GM19438 (cell line): ENCODE data around the gene LDLRAD3.

Experiments used
- ATAC-seq: cut with Tn5 transposase; IDR thresholded peaks from one replicate; pipeline ENCODE4 v1.9.1; 2021; ENCODE audit warnings: low read depth; ENCODE audit not compliant: unreplicated experiment

Gene LDLRAD3

DNA sequence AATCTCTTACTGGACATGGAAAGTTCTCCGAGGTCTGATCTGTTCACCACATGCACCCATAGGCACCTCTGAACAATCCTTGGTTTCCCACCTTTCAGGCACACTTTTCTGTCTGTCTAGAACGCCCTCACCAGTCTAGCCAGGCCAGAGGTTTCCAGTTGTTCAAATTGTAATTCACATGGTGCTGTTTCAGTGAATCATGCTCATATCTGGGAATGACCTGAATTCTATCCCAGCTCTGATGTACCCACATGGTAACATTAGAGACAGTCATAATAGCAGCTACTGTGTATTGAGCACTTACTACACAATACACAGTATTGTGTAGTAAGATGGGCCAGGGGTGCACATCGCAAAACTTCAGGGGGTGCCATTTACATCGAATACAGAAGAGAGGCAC lies 207.1 kb downstream of the LDLRAD3 start:
- ATAC-seq, result no peak

DNA sequence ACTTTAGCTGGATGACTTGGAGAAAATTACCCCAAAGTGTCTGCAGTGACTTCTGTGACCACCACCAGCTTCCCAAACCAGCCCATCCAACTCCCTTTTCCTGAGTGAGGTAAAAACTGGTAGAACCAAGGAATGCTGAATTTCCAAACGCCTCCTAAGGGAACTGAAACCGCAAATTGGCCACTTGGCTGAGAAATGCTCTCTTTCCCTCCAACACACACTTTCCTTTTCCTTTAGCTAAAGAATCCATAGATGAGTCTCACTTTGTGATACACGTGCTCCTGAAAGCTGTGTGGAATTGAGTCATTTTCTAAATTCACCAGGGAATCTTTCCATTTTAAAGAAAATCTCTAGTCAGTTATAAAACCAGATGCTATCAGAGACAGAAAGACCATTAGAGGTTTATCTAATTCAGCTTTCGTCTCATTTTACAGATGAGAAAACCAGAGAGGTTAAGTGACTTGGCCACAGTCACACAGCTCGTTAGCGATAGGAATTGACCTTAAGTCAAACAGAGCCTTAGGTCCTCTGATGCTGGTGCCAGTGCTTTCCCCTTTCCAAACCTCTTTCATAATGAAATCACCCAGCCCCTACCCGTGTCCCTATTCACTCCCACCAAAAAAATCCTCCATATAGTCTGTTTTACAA lies 208.2 kb downstream of the LDLRAD3 start:
- ATAC-seq, result no peak

DNA sequence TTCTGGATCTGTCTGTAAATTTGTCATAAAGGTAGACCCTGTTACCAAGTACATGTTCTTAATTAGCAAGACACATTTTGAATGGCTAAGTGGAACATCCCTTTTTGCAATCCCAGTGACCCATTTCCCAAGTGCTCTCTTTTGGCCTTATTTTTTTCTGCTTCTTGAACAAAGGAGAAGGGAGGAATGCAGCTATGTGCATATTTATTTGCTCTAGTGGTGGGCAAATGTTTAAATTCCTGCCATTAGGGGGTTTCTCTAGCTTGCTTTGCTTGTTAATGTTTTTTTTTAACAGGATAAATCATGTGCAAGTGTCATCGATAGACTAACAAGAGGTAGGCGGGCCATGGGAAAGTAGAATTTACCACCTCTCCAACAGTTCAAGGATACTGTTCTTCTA lies 209.7 kb downstream of the LDLRAD3 start:
- ATAC-seq, result no peak

DNA sequence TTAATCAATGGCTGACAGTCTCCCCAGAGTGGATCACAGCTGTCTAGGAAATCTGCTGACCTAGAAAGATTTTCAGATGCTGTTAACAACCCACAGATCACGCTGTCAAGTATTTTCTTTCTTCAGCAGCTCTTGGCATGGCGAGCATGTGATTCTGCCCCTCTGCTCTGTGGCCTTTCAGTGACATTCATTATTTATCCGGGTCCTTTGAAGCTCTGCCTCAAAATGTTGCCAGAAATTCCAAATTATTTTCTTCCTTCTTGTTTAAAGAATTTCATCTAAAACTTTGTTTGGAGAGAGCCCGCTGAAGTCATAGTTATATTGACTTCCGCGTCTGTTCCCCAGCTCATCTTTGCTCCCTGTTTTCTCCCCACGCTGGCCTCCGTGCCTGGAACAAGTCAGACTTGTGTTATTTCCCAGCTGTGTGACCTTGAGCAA lies 211.3 kb downstream of the LDLRAD3 start:
- ATAC-seq, result no peak

DNA sequence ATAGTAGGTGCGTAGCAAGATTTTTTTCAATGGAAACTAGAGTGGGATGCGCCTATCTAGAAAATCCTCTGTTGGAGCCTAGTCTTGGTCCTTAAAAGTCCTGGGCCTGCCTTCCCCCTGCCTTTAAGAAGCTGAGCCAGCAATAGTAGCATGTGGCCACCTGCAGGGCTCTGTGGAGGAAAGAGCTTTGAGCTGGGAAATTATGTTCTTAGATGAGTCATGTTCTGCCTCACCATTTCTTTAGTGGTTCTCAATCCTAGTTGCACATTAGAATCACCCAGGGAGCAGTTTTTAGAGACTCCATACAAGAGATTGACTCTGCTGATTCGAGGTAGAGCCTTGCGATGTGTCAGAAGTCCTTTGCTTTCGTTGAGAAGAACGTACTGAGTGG lies 211.9 kb downstream of the LDLRAD3 start:
- ATAC-seq, result no peak

DNA sequence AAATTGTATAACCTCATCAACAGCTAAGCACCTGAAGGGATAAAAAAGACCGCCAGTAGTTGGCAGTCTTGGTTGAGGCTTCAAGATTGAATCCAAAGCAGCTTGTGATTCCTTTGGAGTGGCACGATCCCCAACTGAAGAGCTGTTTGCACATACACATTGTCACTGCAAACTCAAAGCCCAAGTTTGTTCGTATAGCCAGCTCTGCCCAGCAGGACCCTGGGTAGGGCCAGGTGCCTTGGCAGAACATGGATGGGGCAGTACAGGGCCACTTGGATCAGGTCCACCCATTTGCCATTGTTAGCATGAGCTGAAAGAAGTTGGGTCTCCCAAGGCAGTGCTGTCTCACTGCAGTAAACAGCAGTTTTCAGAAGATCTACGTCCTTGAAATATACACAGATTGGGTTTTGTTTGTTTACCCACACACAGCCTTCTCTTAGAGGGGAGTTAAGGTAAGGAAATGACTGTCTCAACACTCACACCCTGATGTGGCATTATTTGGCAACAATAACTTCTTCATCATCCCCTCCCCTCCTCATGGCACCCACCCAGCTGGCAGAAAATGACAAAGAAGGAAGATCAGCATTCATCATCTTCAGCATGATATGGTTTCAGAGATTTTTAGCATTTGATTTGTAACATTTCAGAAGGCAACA lies 212.4 kb downstream of the LDLRAD3 start:
- ATAC-seq, result no peak

DNA sequence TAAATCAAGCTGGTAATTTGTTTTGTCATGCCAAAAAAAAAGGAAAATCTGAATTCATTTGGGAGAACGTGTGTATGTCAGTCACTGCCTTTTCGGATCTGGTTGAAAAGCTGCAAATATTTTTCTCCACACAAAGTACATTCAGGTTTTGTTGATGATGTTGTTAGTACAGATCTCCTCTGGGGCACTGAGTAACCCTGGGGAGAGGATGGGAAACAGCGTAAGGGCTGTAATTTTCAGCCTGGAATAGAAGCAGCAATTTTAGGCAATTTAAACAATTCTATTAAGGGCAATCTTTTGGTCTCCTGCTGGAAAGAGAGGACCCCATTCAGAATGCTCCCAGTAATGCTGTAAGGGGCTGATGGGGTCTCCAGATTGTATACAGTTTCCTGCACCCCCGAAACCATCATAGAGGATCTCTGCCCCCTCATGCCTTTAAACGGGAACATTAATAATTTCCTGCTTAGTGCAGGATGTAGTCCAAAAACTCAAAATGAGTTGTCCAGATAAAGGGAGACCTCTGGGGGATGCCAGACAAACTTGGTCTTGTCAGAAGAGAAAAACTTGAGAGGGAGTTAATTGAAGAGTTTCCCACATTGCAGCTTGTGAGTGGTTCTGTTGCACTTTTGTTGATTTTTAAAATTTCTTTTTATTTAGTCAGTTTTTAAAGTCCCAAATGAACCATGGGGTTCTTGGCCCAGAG lies 213.1 kb downstream of the LDLRAD3 start:
- ATAC-seq, result no peak

DNA sequence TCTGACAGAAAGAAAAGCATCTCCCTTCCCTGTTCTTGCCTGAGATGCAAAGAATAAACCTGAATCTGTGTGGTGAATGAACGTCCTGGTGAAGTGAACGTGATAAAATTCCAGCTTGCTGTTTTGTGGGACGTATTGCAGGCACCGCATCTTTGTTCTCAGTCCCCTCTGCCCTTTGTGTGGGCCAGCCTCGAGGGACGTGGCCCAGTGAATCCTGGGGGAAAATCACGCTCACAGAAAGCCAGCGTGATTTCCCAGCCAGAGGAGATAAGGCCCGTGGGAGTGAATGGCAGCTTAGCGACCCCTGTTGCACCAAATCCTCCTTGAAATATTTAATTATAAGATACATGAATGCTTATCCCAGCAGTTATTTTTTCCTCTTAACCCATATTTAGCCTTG lies 216.2 kb downstream of the LDLRAD3 start:
- ATAC-seq, result no peak

DNA sequence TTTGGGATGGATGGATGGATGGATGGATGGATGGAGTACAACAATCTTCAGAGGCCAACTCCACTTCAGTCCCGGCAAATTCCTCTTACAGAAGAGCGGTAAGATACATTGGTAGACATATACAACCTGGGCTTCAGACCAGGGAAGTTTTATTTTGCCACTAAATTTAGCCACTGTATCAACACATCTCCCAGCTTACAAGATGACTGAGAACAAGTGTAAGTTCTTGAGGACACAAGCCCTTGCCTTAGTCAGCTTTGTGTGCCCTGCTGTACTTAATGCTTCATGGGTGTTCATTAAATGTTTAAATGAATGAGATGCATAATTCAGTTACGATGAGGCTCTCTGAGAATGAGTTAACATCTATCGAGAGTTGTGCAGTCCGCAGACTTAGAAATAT lies 217.7 kb downstream of the LDLRAD3 start:
- no peak for ATAC-seq

DNA sequence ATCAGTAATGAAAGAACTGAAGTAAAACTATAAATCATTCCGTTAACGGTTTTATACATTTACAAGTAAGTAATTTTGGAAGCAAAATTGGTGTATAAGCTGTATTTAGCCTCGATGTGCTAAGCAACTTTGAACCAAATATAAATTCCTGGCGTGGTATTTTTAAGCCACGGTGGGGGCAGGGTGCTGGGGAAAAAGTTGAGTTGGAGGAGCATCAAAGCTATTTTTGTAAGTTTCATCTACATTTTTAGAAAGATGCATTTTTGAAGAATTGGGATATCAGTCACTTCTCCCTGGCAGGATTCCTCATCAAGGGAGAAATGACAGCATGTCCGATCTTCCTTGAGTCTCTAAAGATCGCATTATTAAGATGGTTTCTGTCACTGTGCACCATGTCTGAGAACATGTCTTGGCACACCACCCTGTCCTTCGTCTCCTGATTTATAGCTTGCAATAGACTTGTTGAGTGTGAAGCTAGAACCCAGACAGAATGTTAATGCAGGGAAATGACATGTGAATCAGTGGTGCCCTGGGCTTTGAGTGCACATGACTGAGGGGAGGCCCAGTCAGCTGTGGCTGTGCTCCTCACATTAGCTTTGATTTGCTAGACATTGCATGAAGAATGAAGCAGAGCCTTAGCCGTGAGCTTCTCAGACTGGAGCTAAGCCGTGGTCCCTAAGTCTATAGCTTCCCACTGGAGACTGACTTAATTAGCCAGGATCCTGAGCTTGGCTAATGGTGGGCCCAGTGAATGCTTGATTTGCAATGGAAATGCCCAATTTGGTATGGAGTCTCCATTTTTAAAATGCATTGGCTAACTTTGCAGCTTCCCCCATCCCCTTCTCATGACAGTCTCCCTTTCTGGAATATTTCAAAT lies 218.4 kb downstream of the LDLRAD3 start:
- ATAC-seq, result no peak

DNA sequence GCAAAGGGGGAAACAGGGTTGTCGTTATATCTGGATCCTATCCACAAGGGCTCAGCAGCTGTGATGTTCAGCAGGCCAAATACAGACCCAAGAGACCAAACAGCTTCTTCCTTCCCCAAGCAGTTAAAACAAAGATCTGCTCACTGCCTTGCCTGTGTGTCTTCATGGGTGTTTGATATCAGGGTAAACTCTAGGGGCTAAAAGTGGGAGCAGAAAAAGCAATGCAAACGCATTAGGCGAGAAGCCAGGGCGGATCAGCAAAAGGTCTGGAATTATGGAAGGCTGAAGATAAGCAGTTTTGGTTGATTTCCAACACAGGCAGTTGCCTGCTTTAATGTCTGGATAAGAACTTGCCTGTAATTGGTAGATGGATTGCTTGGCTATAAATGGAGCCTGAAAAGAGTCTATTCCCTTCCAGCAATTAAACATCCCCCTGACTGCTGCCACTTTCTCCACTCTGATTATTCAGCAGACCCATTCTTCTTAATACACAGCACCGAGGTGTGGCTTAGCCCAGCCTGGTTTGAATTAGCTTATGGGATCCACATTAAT lies 219.1 kb downstream of the LDLRAD3 start:
- no peak for ATAC-seq

DNA sequence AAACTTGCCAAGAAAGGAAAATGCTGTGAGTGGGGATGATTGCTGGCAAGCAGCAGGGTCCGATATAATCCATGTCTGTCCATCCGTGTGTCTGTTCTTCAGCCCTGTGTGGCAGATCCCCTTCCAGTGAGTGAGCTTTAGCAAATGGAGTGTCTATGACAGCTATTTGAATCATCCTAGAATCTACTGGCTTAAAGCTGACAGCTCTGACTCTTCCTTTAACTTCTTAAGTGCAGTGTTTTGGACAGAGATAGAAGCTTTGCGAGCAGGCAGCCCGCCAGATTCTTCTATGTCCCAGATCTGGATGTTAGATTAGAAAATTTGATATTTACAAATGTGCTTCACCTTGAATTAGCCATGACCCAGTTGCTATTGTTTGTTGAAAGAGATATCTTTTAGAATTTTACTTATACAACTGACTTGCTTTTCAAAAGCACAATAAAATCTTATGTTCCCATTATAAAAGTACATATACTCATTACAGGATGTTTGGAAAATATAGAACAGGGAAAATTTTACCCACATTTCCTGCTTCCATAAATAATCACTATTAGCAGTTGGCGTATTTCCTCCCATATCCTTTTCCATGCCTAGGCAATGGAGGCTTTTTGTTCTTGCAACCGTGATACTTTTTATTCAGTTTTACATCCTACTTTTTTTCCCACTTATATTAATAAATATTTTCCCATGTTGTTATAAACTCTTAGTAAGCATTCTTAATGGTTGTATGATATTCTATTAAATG lies 220.8 kb downstream of the LDLRAD3 start:
- no peak for ATAC-seq

DNA sequence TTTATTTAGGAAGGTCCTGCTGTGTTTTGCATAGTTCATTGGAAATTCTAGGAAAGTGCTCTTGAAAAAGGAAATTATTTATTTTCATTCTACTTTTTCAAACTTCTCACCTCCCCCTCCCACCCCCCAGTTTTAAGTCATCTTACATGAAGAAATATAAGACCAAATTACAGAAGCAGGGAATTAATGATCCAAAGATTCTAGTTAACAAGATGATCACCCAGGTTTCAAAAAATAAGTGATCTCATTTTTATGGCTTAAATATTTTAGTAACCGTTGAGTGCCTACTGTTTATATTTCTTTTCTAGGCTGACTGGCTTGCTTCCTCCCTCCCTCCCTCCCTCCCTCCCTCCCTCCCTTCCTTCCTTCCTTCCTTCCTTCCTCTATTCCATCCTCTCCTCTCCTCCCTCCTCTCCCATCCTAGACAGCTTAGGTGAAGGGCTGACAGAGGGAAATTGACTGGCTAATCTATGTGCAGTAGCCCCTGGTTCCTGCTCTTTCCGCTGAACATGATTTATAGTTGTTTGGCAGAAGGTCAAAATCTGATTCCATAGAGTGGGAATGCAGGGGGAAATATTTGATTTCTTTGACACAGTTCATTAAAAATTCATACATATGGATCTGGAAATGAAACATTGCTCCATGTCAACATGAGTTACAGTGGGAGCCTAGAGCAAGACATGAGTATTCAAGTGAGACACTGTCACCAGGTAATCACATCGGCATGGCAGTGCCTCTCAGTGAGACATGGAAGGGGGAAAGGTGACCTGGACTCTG lies 221.9 kb downstream of the LDLRAD3 start:
- ATAC-seq, result no peak

DNA sequence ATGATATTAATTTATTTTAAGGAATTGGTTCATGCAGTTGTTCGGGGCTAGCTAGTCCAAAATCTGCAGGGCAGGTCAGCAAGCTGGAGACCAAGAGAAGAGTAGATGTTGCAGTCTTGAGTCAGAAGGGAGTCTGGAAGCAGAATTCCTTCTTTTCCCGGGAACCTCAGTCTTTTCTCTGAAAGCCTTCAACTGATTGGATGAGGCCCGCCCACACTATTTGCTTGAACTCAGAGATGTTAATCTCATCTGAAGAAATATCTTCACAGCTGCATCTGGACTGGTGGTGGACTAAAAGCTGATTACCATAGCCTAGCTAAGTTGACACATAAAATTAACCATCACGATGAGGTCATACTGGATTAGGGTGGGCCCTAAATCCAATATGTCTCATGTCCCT lies 223.2 kb downstream of the LDLRAD3 start:
- no peak for ATAC-seq

DNA sequence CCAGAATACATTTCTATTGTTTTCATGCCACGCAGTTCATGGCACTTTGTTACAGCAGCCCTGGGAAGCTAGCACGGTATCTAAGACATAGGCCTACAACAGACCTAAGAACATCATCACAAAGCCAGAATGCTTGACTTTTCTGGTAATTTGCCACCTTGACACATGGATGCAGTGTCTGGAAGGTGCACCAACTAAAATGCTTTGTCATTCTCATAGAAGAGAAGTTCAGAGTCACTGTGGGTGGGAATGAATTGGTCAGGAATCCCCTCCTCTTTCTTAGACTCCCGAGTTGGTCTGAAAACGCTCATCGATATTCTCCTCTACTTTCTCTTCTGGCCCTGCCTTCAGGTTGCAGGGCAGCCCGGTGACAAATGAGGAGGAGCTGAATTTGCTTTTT lies 223.9 kb downstream of the LDLRAD3 start:
- ATAC-seq, result no peak

DNA sequence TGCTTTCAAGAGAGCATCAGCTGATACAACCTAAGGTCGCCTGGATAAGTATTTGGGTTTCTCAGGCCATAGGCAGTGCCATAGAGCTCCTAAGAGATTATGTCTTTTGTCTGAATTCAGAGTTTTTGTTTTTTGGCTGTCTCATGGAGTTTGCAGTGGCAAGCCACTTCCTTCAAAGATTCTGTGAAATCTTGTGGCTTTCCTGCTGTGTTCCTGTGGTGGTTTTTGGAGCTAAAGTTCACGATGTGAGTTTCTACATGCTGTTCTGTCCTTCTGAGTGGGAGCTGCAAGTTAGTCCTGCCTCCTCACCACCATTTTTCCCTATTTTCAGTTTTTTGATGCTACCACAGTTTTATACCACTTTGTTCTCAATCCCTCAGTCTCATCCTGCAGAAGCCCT lies 234.0 kb downstream of the LDLRAD3 start:
- no peak for ATAC-seq

DNA sequence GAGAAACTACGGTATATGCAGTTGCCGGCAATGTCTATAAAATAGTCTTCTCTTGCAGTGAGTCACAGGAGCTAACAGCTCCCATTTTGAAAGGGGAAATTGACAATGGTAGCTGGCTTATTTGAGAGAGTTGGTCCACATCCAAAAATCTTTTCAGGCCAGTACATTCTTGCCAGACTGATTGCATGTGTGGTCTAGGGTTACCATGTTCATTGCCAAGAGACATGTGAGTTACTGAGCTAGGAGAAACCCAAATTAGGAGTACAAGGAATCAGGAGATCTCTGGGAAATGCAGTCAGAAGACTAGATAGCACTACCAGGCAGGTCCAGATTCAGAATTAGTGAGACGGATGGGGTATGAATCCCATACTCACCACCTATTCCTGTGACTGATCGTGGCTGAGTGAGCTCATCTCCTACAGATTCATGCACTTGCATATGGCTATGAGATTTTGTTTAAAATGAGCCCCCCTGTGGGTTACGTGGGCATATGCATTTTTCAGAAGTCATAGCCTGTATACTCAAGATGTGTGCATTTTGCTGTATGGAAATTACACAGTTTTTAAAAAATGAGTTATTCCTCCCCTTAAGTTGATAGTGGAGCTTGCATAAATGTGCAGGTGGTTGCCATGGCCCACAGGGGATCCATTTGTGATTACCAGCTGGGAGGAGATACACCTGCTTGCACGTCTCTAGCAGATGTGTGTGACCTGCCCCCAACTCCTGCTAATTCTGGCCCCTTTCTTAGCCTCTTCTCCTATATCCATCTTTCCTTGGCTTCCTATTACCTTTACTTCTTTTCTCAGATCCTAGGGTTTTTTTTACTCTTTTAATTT lies 242.7 kb downstream of the LDLRAD3 start:
- no peak for ATAC-seq

DNA sequence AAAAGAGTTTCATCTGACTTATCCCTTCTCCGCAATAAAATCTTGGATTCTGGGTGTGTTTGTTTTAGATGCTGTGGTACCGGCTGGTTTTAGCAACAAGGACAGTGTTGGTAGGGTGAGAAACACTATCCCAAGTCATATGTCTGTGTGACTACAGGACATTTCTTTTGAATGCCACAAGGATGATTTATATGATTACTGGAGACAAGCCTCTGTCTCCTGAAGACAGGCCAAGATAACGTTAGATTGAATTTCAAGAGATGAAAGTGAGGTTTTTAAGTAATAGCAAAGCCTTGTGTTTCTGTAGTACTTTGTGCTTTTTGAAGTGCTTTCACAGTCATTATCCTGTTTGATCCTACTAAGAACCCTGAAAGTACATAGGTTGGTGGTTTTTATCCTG lies 243.8 kb downstream of the LDLRAD3 start:
- ATAC-seq, result no peak
